ENCODE measurements around the gene RPL3. TPM values are rescaled to one million over a fixed set of nuclear protein-coding genes. Genes with fewer than 3 reads are reported as not detected.

The RPL3 gene
- total RNA-seq, 1 experiment from 2014 or later: 6,349 TPM

- in situ Hi-C loops (cut with HindIII; ENCODE audit: low sequenced_read_pairs): no loop called here
- no peak for DNase-seq (ENCODE audit: low spot score)
These were observed 45.2 kb downstream of the RPL3 start for GRCh38 chr22:39273950-39274887.

- in situ Hi-C loops (cut with HindIII; ENCODE audit: low sequenced_read_pairs): no loop called here
These were observed 48.6 kb downstream of the RPL3 start for GRCh38 chr22:39270792-39271191.

GRCh38 chr22:39270280-39270679, 49.1 kb downstream of the RPL3 start:
- in situ Hi-C loops (cut with HindIII; ENCODE audit: low sequenced_read_pairs): no loop called here
- no peak for DNase-seq (ENCODE audit: low spot score)

More at GRCh38 chr22:39270792-39271191, 48.6 kb downstream of the RPL3 start:
- no peak for DNase-seq (ENCODE audit: low spot score)

- in situ Hi-C loops (cut with HindIII; ENCODE audit: low sequenced_read_pairs): no loop called here
These were observed 50.2 kb downstream of the RPL3 start for GRCh38 chr22:39269095-39269790.

GRCh38 chr22:39268645-39269044, 50.8 kb downstream of the RPL3 start:
- in situ Hi-C loops (cut with HindIII; ENCODE audit: low sequenced_read_pairs): no loop called here
- no peak for DNase-seq (ENCODE audit: low spot score)

More at GRCh38 chr22:39269095-39269790, 50.2 kb downstream of the RPL3 start:
- no peak for DNase-seq (ENCODE audit: low spot score)

- in situ Hi-C loops (cut with HindIII; ENCODE audit: low sequenced_read_pairs): no loop called here
- no peak for DNase-seq (ENCODE audit: low spot score)
These were observed 51.4 kb downstream of the RPL3 start for GRCh38 chr22:39267974-39268373.

- DNase-seq (ENCODE audit: low spot score): no peak
- in situ Hi-C loops (cut with HindIII; ENCODE audit: low sequenced_read_pairs): no loop called here
These were observed 52.9 kb downstream of the RPL3 start for GRCh38 chr22:39266398-39267030.

- in situ Hi-C loops (cut with HindIII; ENCODE audit: low sequenced_read_pairs): no loop called here
- DNase-seq (ENCODE audit: low spot score): no peak
These were observed 54.1 kb downstream of the RPL3 start for GRCh38 chr22:39265143-39265886.

- no peak for DNase-seq (ENCODE audit: low spot score)
- in situ Hi-C loops (cut with HindIII; ENCODE audit: low sequenced_read_pairs): no loop called here
These were observed 54.9 kb downstream of the RPL3 start for GRCh38 chr22:39264349-39265038.

GRCh38 chr22:39263626-39264348, 55.6 kb downstream of the RPL3 start:
- in situ Hi-C loops (cut with HindIII; ENCODE audit: low sequenced_read_pairs): no loop called here
- no peak for DNase-seq (ENCODE audit: low spot score)

Other genes with a start within 250 kb of the RPL3 start
- gene APOBEC3G, start 242.3 kb downstream of the RPL3 start, total RNA-seq (2014; rRNA removed; shearing (Covaris generic)): 2.9 and 5.6 TPM in 2 replicates
- 2.1 and 5.2 TPM in 2 replicates for gene APOBEC3H, start 222.4 kb downstream of the RPL3 start, total RNA-seq (2014; rRNA removed; shearing (Covaris generic))
- gene CBX7, start 166.9 kb downstream of the RPL3 start, total RNA-seq (2014; rRNA removed; shearing (Covaris generic)): 7.9 and 9.6 TPM in 2 replicates
- gene PDGFB, start 74.6 kb downstream of the RPL3 start, total RNA-seq (2014; rRNA removed; shearing (Covaris generic)): 5.0 and 17.1 TPM in 2 replicates
- gene SYNGR1, start 30.4 kb upstream of the RPL3 start, total RNA-seq (2014; rRNA removed; shearing (Covaris generic)): 48.0 and 67.0 TPM in 2 replicates
- gene TAB1, start 80.2 kb upstream of the RPL3 start, total RNA-seq (2014; rRNA removed; shearing (Covaris generic)): 35.1 and 38.2 TPM in 2 replicates
- 13.8 and 18.6 TPM in 2 replicates for gene MGAT3, start 137.4 kb upstream of the RPL3 start, total RNA-seq (2014; rRNA removed; shearing (Covaris generic))
- 23.5 and 32.1 TPM in 2 replicates for gene MIEF1, start 182.7 kb upstream of the RPL3 start, total RNA-seq (2014; rRNA removed; shearing (Covaris generic))
- 359 and 398 TPM in 2 replicates for gene ATF4, start 200.9 kb upstream of the RPL3 start, total RNA-seq (2014; rRNA removed; shearing (Covaris generic))
- 195 and 293 TPM in 2 replicates for gene RPS19BP1, start 213.1 kb upstream of the RPL3 start, total RNA-seq (2014; rRNA removed; shearing (Covaris generic))

Data from G401 (cell line).